PC-9 (cell line): ENCODE measurements around the gene FGD4. TPM values are rescaled to one million over a fixed set of nuclear protein-coding genes. Genes with fewer than 3 reads are reported as not detected.

Source experiments
- BruUV-seq: library from RNA; stranded (reverse); fragments of 400-500 nt; replicated peaks from 2 replicates; lab custom pipeline; 2021; lab: Mats Ljungman, UMichigan
- CTCF ChIA-PET: fragments of 300-600 bp; sonication (Branson Sonifier 250); formaldehyde crosslinking; loops from one replicate; lab custom pipeline; 2022; ENCODE audit warnings: antibody characterized with exemption; lab: Charles Lee
- POLR2A ChIA-PET: fragments of 300-600 bp; sonication (Branson Sonifier 250); formaldehyde crosslinking; loops from one replicate; lab custom pipeline; 2022; ENCODE audit warnings: antibody characterized with exemption; ENCODE audit not compliant: unreplicated experiment; lab: Charles Lee
- DNase-seq, 2 experiments: peaks; one replicate each; pipeline versions ENCODE4 v3.0.0 to v3.0.0-alpha.2; 2015 to 2022; ENCODE audit warnings: mixed read lengths in 1 of 2
- H2AFZ ChIP-seq: fragments of 200-600 bp; sonication (generic); 2 replicates; pipeline ENCODE4 v1.8.1; 2017; ENCODE audit warnings: antibody characterized with exemption
- H3F3A ChIP-seq: fragments of 200-600 bp; sonication (generic); 2 replicates; pipeline ENCODE4 v1.8.1; 2017; ENCODE audit warnings: antibody characterized with exemption, mild to moderate bottlenecking, low read depth; ENCODE audit not compliant: insufficient read depth
- H3K27ac ChIP-seq: fragments of 200-600 bp; sonication (generic); 2 replicates; pipeline ENCODE4 v1.6.1; 2016; ENCODE audit warnings: mixed run types
- H3K27me3 ChIP-seq: fragments of 200-600 bp; sonication (generic); 2 replicates; pipeline ENCODE4 v1.6.1; 2016; ENCODE audit warnings: low read depth, mixed run types; ENCODE audit not compliant: insufficient read depth
- H3K36me3 ChIP-seq: fragments of 200-600 bp; sonication (generic); 2 replicates; pipeline ENCODE4 v1.6.1; 2016; ENCODE audit warnings: low read depth, mixed run types
- H3K4me1 ChIP-seq: fragments of 200-600 bp; sonication (generic); replicated peaks from 2 replicates; pipeline ENCODE4 v1.6.1; 2016; ENCODE audit warnings: mixed run types; ENCODE audit not compliant: insufficient read depth
- H3K4me2 ChIP-seq: fragments of 200-600 bp; sonication (generic); 2 replicates; pipeline ENCODE4 v1.6.1; 2017; ENCODE audit warnings: mixed run types
- H3K4me3 ChIP-seq: fragments of 200-600 bp; sonication (generic); 2 replicates; pipeline ENCODE4 v1.6.1; 2016; ENCODE audit warnings: mixed run types
- H3K79me2 ChIP-seq: fragments of 200-600 bp; sonication (generic); 2 replicates; pipeline ENCODE4 v1.6.1; 2017; ENCODE audit warnings: low read depth, mixed run types
- H3K9me2 ChIP-seq: fragments of 200-600 bp; sonication (generic); 2 replicates; pipeline ENCODE4 v1.8.1; 2017; ENCODE audit warnings: mild to moderate bottlenecking; ENCODE audit not compliant: insufficient read depth
- H3K9me3 ChIP-seq: fragments of 200-600 bp; sonication (generic); 2 replicates; pipeline ENCODE4 v1.8.1; 2016; ENCODE audit warnings: low read depth; ENCODE audit not compliant: insufficient read depth
- H4K20me1 ChIP-seq: fragments of 200-600 bp; sonication (generic); 2 replicates; pipeline ENCODE4 v1.8.1; 2017; ENCODE audit not compliant: insufficient read depth
- EZH2 ChIP-seq: fragments of 200-600 bp; sonication (generic); IDR thresholded peaks from 2 replicates; pipeline ENCODE4 v1.8.0; 2017; ENCODE audit warnings: antibody characterized with exemption, low read depth
- intact Hi-C: fragments of 100-400 bp; cut with micrococcal nuclease; formaldehyde crosslinking; loops from one replicate; pipeline ENCODE4 v1.10.0; 2022; ENCODE audit not compliant: unreplicated experiment
- total RNA-seq: library from RNA; stranded (reverse); gene quantifications from 2 replicates; pipeline ENCODE4 v1.2.3, GENCODE V29; 2021
- TF ChIP-seq, protein P1 (sequence below): fragments of 200-600 bp; sonication (generic); conservative IDR thresholded peaks from 2 replicates; pipeline ENCODE4 v1.6.1; 2017; ENCODE audit warnings: mixed run types, antibody characterized with exemption, mild to moderate bottlenecking, moderate library complexity

Gene FGD4
- total RNA-seq, 1 experiment from 2014 or later, result 28.3 TPM

DNA sequence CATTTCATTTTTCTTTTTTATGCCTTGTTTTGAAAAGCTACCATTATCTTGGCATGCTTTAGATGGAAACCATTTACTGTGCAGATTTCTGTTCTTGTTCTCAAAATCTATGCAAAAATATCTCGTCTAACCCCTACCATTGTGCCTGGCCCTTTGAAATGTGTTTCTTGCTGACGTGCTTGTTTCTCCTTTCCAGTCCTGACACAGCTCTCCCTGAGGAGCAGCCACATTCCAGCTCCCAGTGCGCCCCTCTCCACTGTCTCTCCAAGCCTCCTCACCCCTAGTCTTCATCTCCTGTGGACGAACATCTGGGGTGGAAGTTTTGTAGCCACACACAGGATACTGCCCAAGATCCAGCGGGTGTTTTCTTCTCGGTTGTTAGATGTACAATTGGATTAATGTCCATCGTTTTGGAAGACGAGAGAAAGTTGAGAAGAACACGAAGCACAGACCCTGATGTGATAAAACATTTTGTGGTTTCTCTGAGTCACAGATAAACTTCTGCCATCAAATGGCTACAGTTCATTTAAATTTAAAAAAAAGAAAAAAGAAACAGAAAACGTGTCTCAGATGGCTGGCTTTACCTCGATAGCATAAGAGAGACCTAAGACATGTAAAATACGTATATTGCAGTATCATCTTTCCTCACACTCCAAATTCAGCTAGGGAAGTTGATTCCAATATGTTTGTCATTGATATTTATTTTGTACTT, 21.9 kb upstream of the FGD4 start:
- CTCF ChIA-PET, result interaction anchor here (0.6 to 0.9 kb wide), 3 partner anchors 12 to 1115 kb away, joined by 3 to 4 read pairs (median 3); no protein-coding TSS in a partner anchor
- Histone ChIP-seq H3K4me1 (no peaks in the 10 kb centered on the region), H3F3A (no peaks in the 10 kb centered on the region), H3K4me2 (no peak overlapping the region), H4K20me1 (no peaks in the 10 kb centered on the region; the same call in 1 of the 2 replicates), H3K79me2 (no peaks in the 10 kb centered on the region), H3K27ac (no peak overlapping the region), H3K4me3 (no peak overlapping the region), H2AFZ (no peak overlapping the region), H3K27me3 (no peaks in the 10 kb centered on the region), H3K9me3 (no peaks in the 10 kb centered on the region), H3K9me2 (no peaks in the 10 kb centered on the region), H3K36me3 (no peaks in the 10 kb centered on the region)
- intact Hi-C loops, result no loop called here
- DNase-seq, result no peak
- TF ChIP-seq EZH2, result no peak
- TF ChIP-seq, protein P1, sequence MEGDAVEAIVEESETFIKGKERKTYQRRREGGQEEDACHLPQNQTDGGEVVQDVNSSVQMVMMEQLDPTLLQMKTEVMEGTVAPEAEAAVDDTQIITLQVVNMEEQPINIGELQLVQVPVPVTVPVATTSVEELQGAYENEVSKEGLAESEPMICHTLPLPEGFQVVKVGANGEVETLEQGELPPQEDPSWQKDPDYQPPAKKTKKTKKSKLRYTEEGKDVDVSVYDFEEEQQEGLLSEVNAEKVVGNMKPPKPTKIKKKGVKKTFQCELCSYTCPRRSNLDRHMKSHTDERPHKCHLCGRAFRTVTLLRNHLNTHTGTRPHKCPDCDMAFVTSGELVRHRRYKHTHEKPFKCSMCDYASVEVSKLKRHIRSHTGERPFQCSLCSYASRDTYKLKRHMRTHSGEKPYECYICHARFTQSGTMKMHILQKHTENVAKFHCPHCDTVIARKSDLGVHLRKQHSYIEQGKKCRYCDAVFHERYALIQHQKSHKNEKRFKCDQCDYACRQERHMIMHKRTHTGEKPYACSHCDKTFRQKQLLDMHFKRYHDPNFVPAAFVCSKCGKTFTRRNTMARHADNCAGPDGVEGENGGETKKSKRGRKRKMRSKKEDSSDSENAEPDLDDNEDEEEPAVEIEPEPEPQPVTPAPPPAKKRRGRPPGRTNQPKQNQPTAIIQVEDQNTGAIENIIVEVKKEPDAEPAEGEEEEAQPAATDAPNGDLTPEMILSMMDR, result no peak
- POLR2A ChIA-PET, result interaction anchor here (0.5 kb wide), 1 partner anchor 519 kb away, joined by 3 read pairs; the partner anchor contains the start of gene PKP2
- no TSS peak for BruUV-seq

DNA sequence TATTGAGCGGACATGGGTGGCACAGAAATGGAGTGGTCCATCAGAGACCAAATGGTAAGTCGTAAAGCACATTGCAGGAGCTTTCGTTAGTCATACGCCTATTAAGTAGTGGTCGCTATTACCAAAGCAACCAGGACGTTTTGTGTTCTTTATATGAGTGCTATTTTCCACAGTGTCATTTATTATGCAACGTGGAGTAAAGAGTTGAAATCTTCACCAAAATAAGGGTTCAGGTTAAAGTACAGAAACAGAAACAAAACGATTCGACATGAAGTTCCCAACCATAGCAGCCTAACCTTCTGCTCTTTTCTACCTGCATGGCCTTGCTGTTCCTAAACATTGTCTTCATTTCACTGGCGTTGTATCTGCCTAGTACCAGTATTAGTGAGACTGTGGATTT, 20.1 kb upstream of the FGD4 start:
- POLR2A ChIA-PET, result no interaction called here
- Histone ChIP-seq H3K4me1 (no peaks in the 10 kb centered on the region), H3K9me3 (no peaks in the 10 kb centered on the region), H3K4me3 (no peak overlapping the region), H3K4me2 (no peak overlapping the region), H3K9me2 (no peaks in the 10 kb centered on the region; the same call in 1 of the 2 replicates), H3K79me2 (no peaks in the 10 kb centered on the region), H4K20me1 (no peaks in the 10 kb centered on the region; the same call in 1 of the 2 replicates), H3K27me3 (no peaks in the 10 kb centered on the region), H3K36me3 (no peaks in the 10 kb centered on the region), H3F3A (no peaks in the 10 kb centered on the region), H2AFZ (no peak overlapping the region), H3K27ac (no peak overlapping the region)
- BruUV-seq, result no TSS peak
- TF ChIP-seq, protein P1, result no peak
- no peak for TF ChIP-seq EZH2
- intact Hi-C loops, result no loop called here
- CTCF ChIA-PET, result interaction anchor here (0.6 kb wide), 1 partner anchor 27 kb away, joined by 3 read pairs; no protein-coding TSS in a partner anchor
- DNase-seq, result no peak

DNA sequence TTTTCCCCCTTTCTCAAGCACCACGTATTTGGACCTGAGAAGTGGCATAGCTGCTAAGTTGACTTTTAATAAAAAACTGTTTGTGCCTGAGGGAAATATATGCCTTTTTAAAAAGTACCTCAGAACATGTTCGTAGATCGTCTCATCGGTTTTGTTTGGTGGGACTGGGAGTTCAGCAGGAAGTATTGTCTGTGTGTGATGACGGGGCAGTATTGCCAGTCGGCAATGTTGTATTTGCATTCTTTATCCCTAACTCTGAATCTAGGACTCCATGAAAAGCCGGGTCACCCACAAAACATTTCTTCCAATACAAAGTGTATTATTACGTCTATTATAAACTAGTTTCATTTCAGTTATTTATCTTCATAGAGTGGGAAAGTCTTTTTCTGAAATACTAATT, 19.7 kb upstream of the FGD4 start:
- TF ChIP-seq, protein P1, result no peak
- no peak for TF ChIP-seq EZH2
- POLR2A ChIA-PET, result no interaction called here
- intact Hi-C loops, result no loop called here

More for the DNA sequence above, 19.7 kb upstream of the FGD4 start:
- Histone ChIP-seq H3K4me1 (no peaks in the 10 kb centered on the region), H3K79me2 (no peaks in the 10 kb centered on the region), H3K4me2 (no peak overlapping the region), H4K20me1 (no peaks in the 10 kb centered on the region), H3K4me3 (no peak overlapping the region), H3K9me2 (no peaks in the 10 kb centered on the region; the same call in 1 of the 2 replicates), H3K9me3 (no peaks in the 10 kb centered on the region), H2AFZ (no peak overlapping the region), H3K36me3 (no peaks in the 10 kb centered on the region), H3K27ac (no peak overlapping the region), H3F3A (no peaks in the 10 kb centered on the region), H3K27me3 (no peaks in the 10 kb centered on the region)
- CTCF ChIA-PET, result no interaction called here
- BruUV-seq, result no TSS peak
- DNase-seq, result no peak
